GM12878 (cell line): ENCODE results near the gene NUPR1. TPM values are rescaled to one million over a fixed set of nuclear protein-coding genes. Genes with fewer than 3 reads are reported as not detected.

ENCODE experiments used
- ATAC-seq: fragments of 200-7000 bp; cut with Tn5 transposase; 3 replicates; pipeline ENCODE4 v1.9.1; 2020; ENCODE audit warnings: mild to moderate bottlenecking, moderate library complexity
- BruUV-seq: library from RNA; stranded (reverse); fragments of 400-500 nt; replicated peaks from 2 replicates; lab custom pipeline; 2021; lab: Mats Ljungman, UMichigan
- CTCF ChIA-PET: fragments of 300-600 bp; sonication (Branson Sonifier 250); formaldehyde crosslinking; extraction: SDS; loops from one replicate; lab custom pipeline; 2021; ENCODE audit warnings: inconsistent platforms; lab: Yijun Ruan, JAX
- POLR2A ChIA-PET: fragments of 350-600 bp; formaldehyde crosslinking; extraction: SDS; loops from one replicate; lab custom pipeline; 2021; ENCODE audit warnings: inconsistent platforms; lab: Charles Lee
- RAD21 ChIA-PET: fragments of 300-600 bp; sonication (Branson Sonifier 250); formaldehyde crosslinking; loops from one replicate; lab custom pipeline; 2023; ENCODE audit warnings: antibody characterized with exemption; ENCODE audit not compliant: unreplicated experiment; lab: Charles Lee
- SMC1A ChIA-PET: fragments of 300-600 bp; sonication (Branson Sonifier 250); formaldehyde crosslinking; loops from one replicate; lab custom pipeline; 2023; ENCODE audit not compliant: unreplicated experiment, uncharacterized antibody; lab: Charles Lee
- DNase-seq: peaks from one replicate; pipeline ENCODE4 v3.0.0-alpha.2; 2011; ENCODE audit warnings: low read depth, low spot score
- FAIRE-seq: peaks from 3 replicates; lab custom pipeline; 2011; peaks lifted over from hg19 to GRCh38; lab: Jason Lieb, UNC
- H2AFZ ChIP-seq: 2 replicates; pipeline ENCODE4 v1.6.0; 2011; ENCODE audit warnings: low read depth, low read length, control low read depth; ENCODE audit not compliant: control insufficient read depth
- H3K27ac ChIP-seq: 2 replicates; pipeline ENCODE4 v1.5.1; 2011; ENCODE audit warnings: control low read depth; ENCODE audit not compliant: control insufficient read depth, insufficient read depth
- H3K27me3 ChIP-seq, 2 experiments: replicated peaks in 1 of 2; 2 replicates each; pipeline versions ENCODE4 v1.6.0 to v1.6.1; 2011; ENCODE audit warnings: low read length in 1 of 2; ENCODE audit not compliant: control insufficient read depth in 2 of 2, insufficient read depth in 2 of 2
- H3K36me3 ChIP-seq, 2 experiments: 2 replicates each; pipeline ENCODE4 v1.5.1; 2011; ENCODE audit warnings: low read length in 1 of 2; ENCODE audit not compliant: control insufficient read depth in 2 of 2, insufficient read depth in 2 of 2
- H3K4me1 ChIP-seq: 2 replicates; pipeline ENCODE4 v1.6.1; 2011; ENCODE audit warnings: mild to moderate bottlenecking, low read length, moderate library complexity, mixed read lengths; ENCODE audit not compliant: control insufficient read depth, insufficient read depth
- H3K4me2 ChIP-seq: 2 replicates; pipeline ENCODE4 v1.6.0; 2011; ENCODE audit warnings: control low read depth; ENCODE audit not compliant: control insufficient read depth, insufficient read depth
- H3K4me3 ChIP-seq: fragments of 200-600 bp; sonication (generic); 2 replicates; pipeline ENCODE4 v1.5.1; 2016
- H3K79me2 ChIP-seq: 2 replicates; pipeline ENCODE4 v1.6.0; 2011; ENCODE audit warnings: low read length; ENCODE audit not compliant: control insufficient read depth, insufficient read depth
- H3K9ac ChIP-seq: 2 replicates; pipeline ENCODE4 v1.8.0; 2011; ENCODE audit warnings: low read length, control low read depth, mixed read lengths; ENCODE audit not compliant: control insufficient read depth, insufficient read depth
- H3K9me3 ChIP-seq: replicated peaks from 3 replicates; pipeline ENCODE4 v1.5.1; 2011; ENCODE audit warnings: mild to moderate bottlenecking, low read length; ENCODE audit not compliant: control insufficient read depth, insufficient read depth
- H4K20me1 ChIP-seq: 2 replicates; pipeline ENCODE4 v1.6.0; 2011; ENCODE audit not compliant: control insufficient read depth, insufficient read depth
- ATF2 ChIP-seq: IDR thresholded peaks from 2 replicates; pipeline ENCODE4 v1.6.1; 2012; ENCODE audit warnings: low read length, inconsistent platforms
- CUX1 ChIP-seq: IDR thresholded peaks from 2 replicates; pipeline ENCODE4 v1.6.1; 2012; ENCODE audit warnings: improper control_type of control experiment, low read depth, low read length; ENCODE audit not compliant: insufficient replicate concordance
- IKZF2 ChIP-seq, 2 experiments: fragments of 450-650 bp; IDR thresholded peaks; 2 replicates each; pipeline ENCODE4 v1.6.1; 2017; ENCODE audit warnings: mild to moderate bottlenecking in 2 of 2, moderate library complexity in 2 of 2
- SMAD5 ChIP-seq: IDR thresholded peaks from 2 replicates; pipeline ENCODE4 v1.6.1; 2016; ENCODE audit warnings: antibody characterized with exemption, low read depth
- ZBTB40 ChIP-seq: fragments of 450-650 bp; IDR thresholded peaks from 2 replicates; pipeline ENCODE4 v1.6.1; 2016; ENCODE audit warnings: mild to moderate bottlenecking, moderate library complexity, borderline replicate concordance
- ZNF274 ChIP-seq: IDR thresholded peaks from one replicate; pipeline ENCODE4 v1.8.0; 2011; ENCODE audit not compliant: insufficient read length, insufficient read depth
- WGBS: methylation state at CpG from one replicate; pipeline ENCODE4 v1.1.6; 2016; ENCODE audit warnings: low lambda C conversion rate; ENCODE audit not compliant: insufficient replicate concordance, insufficient coverage; ENCODE audit errors: missing lambda C conversion rate; 5-methylcytosine and 5-hydroxymethylcytosine counted together
- in situ Hi-C: fragments of 300-500 bp; cut with MboI; formaldehyde crosslinking; loops from 9 replicates; pipeline ENCODE4 v1.14.3; 2018; ENCODE audit warnings: mixed read lengths
- intact Hi-C: fragments of 100-400 bp; cut with micrococcal nuclease; formaldehyde crosslinking; loops from one replicate; pipeline ENCODE4 v1.14.2; 2022; ENCODE audit not compliant: unreplicated experiment
- polyA plus RNA-seq, 11 experiments: library from polyadenylated mRNA; depleted of rRNA in 4 of 11; unstranded in 6 of 11; stranded (reverse) in 5 of 11; fragments of >200 nt; fragmentation: Nextera tagmentation in 4 of 11; fragmentation: Illumina TruSeq in 1 of 11; extraction: Ambion mirVana in 4 of 11; extraction: Trizol in 1 of 11; gene quantifications; 1 replicate in 1 of 11; 2 replicates in 10 of 11; pipeline versions ENCODE4 v1.2.1 to v1.2.3, GENCODE V29; 2011 to 2016; ENCODE audit warnings: inconsistent platforms in 2 of 11, missing spikeins in 2 of 11, low read depth in 1 of 11
- total RNA-seq, 4 experiments: library from RNA; depleted of rRNA in 3 of 4; stranded (reverse); fragments of >200 nt in 3 of 4; fragmentation: Illumina TruSeq in 1 of 4; extraction: Trizol in 1 of 4; gene quantifications; 2 replicates each; pipeline versions ENCODE4 v1.2.1 to v1.2.3, GENCODE V29; 2013 to 2021

NUPR1 gene
- total and polyA plus RNA-seq, 10 of the 15 experiments (the other 5 are each of a cell fraction or from before 2014, with no cell fraction given) = 0.04 to 0.78 (median 0.17) TPM; not detected in 2

GRCh38 chr16:28497386-28497785, 41.4 kb downstream of the NUPR1 start (continued):
- no peak for TF ChIP-seq ZBTB40

- Histone ChIP-seq H3K27me3 (no peaks in the 10 kb centered on the region), H3K27ac (no peak overlapping the region), H3K79me2 (no peaks in the 10 kb centered on the region), H3K36me3 (no peaks in the 10 kb centered on the region), H3K4me3 (no peak overlapping the region), H4K20me1 (no peaks in the 10 kb centered on the region), H3K4me1 (peaks cover 35% of the 10 kb centered on the region), H3K4me2 (no peak overlapping the region)
- ChIA-PET SMC1A (interaction anchor here (1.0 kb wide), 1 partner anchor 9 kb away, joined by 3 read pairs; no protein-coding TSS in a partner anchor), RAD21 (interaction anchor here (0.8 kb wide), 1 partner anchor 9 kb away, joined by 3 read pairs; no protein-coding TSS in a partner anchor), POLR2A (no interaction called here), CTCF (no interaction called here)
- in situ Hi-C loops (no loop called here), intact Hi-C loops (loop anchor here (10.0 kb wide), 1 partner anchor 428 kb away; the partner anchor contains the start of gene RABEP2)
- DNase-seq = no peak
- no TSS peak for BruUV-seq
- no peak for FAIRE-seq
- over 99% methylated on average over 19 of the region's 19 CpGs for WGBS
- TF ChIP-seq ZNF274 = no peak
- no peak for TF ChIP-seq IKZF2 (IDR thresholded peaks at IDR 0.05)
- TF ChIP-seq ATF2 = no peak
- no peak for TF ChIP-seq SMAD5
- no peak for TF ChIP-seq CUX1
- TF ChIP-seq, all 136 proteins: peak for 0
- no peak overlapping the region for H3K9ac ChIP-seq
- ATAC-seq = no peak
- no peaks in the 10 kb centered on the region for H3K9me3 ChIP-seq
- no peak overlapping the region for H2AFZ ChIP-seq
Observed at GRCh38 chr16:28496844-28497243, 41.9 kb downstream of the NUPR1 start.
